NT2/D1 (cell line): ENCODE measurements around the gene KAT6B.
A peak's percentile ranks its signal among the peaks of the same experiment; 100 is the strongest.

ENCODE experiments used
- DNase-seq: peaks from one replicate; pipeline ENCODE4 v3.0.0-alpha.2; 2011; ENCODE audit warnings: low read depth, low spot score
- H3K27me3 ChIP-seq: 2 replicates; pipeline ENCODE4 v1.6.0; 2011; ENCODE audit warnings: mild to moderate bottlenecking; ENCODE audit not compliant: insufficient read length, insufficient read depth
- H3K36me3 ChIP-seq: 2 replicates; pipeline ENCODE4 v1.6.1; 2011; ENCODE audit warnings: mild to moderate bottlenecking, low read length, mixed read lengths; ENCODE audit not compliant: insufficient read depth, insufficient read length
- H3K4me1 ChIP-seq: 2 replicates; pipeline ENCODE4 v1.5.1; 2011; ENCODE audit not compliant: insufficient read depth, insufficient read length
- H3K4me3 ChIP-seq: 2 replicates; pipeline ENCODE4 v1.5.1; 2011; ENCODE audit warnings: low read depth; ENCODE audit not compliant: insufficient read length
- H3K9ac ChIP-seq: 2 replicates; pipeline ENCODE4 v1.6.0; 2011; ENCODE audit warnings: low read depth; ENCODE audit not compliant: insufficient read length
- H3K9me3 ChIP-seq: 2 replicates; pipeline ENCODE4 v1.5.1; 2011; ENCODE audit warnings: mild to moderate bottlenecking, low read length; ENCODE audit not compliant: insufficient read depth
- SUZ12 ChIP-seq: IDR thresholded peaks from 2 replicates; pipeline ENCODE4 v1.6.1; 2011; ENCODE audit not compliant: insufficient read length, insufficient read depth; ENCODE audit errors: extremely low read depth
- YY1 ChIP-seq: IDR thresholded peaks from 2 replicates; pipeline ENCODE4 v1.6.1; 2011; ENCODE audit not compliant: insufficient read length, insufficient read depth
- ZNF274 ChIP-seq: IDR thresholded peaks from 2 replicates; pipeline ENCODE4 v1.6.1; 2011; ENCODE audit warnings: mild to moderate bottlenecking, low read depth, low read length

KAT6B gene

GRCh38 chr10:75074711-75075445 is 248.5 kb downstream of the KAT6B start:
- Histone ChIP-seq H3K4me1 (peaks cover 7% of the 10 kb centered on the region), H3K4me3 (no peak overlapping the region), H3K9me3 (no peaks in the 10 kb centered on the region), H3K36me3 (no peaks in the 10 kb centered on the region), H3K9ac (no peak overlapping the region), H3K27me3 (peaks cover 87% of the 10 kb centered on the region)
- no peak for DNase-seq
- TF ChIP-seq SUZ12, result no peak
- TF ChIP-seq ZNF274, result no peak
- no peak for TF ChIP-seq YY1

GRCh38 chr10:75076348-75076747 is 249.9 kb downstream of the KAT6B start:
- TF ChIP-seq ZNF274 (no peak), YY1 (no peak), SUZ12 (no peak)
- Histone ChIP-seq H3K27me3 (peaks cover 92% of the 10 kb centered on the region), H3K36me3 (no peaks in the 10 kb centered on the region), H3K4me1 (peaks cover 2% of the 10 kb centered on the region), H3K4me3 (no peak overlapping the region), H3K9me3 (no peaks in the 10 kb centered on the region; the same call in 1 of the 2 replicates), H3K9ac (no peak overlapping the region)
- peak; percentile 36 for DNase-seq

DNA sequence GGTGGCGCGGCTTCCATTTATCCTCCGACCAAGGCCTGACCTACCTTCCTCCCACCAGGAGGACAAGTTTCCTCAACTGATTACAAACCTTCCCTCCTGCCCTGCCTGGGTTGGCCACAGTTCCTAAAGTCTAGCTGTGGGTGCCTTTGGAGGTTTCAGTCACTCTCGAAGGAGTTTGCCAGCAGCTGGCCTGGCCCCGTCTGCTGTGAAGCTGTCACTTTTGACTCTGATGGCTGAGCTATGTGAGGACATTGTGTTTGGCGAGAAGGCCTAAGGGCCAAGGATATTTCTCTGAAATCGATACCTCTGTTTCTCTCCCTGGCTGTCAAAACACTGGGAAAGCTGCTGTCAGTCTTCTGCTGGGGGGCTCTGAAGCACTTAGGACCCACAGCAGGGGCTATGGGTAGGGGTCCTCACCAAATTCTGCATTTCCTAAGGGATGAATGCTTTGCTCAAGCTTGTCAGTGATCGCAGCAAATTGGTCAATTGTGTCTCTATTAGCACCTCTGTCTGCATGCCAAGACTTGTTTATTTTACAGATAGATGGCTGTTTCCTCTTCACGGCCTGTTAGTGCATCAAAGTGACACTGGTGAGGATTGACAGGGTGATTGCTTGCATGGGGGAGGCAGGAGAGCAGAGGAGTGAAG is 253.2 kb downstream of the KAT6B start:
- Histone ChIP-seq H3K36me3 (no peaks in the 10 kb centered on the region), H3K4me1 (peaks cover 2% of the 10 kb centered on the region), H3K27me3 (peaks cover 93% of the 10 kb centered on the region), H3K4me3 (no peak overlapping the region), H3K9me3 (peaks cover 5% of the 10 kb centered on the region; the same call in 1 of the 2 replicates), H3K9ac (no peak overlapping the region)
- no peak for TF ChIP-seq SUZ12
- TF ChIP-seq YY1, result no peak
- TF ChIP-seq ZNF274, result no peak
- peak; percentile 56 for DNase-seq

- no peaks in the 10 kb centered on the region for H3K36me3 ChIP-seq
- H3K9me3 ChIP-seq, result peaks cover 5% of the 10 kb centered on the region; the same call in 1 of the 2 replicates
- H3K27me3 ChIP-seq, result peaks cover 93% of the 10 kb centered on the region
- H3K4me3 ChIP-seq, result no peak overlapping the region
- peaks cover 2% of the 10 kb centered on the region for H3K4me1 ChIP-seq
- DNase-seq, result no peak
- TF ChIP-seq YY1 (no peak), SUZ12 (no peak), ZNF274 (no peak)
- H3K9ac ChIP-seq, result no peak overlapping the region
Measured at GRCh38 chr10:75080554-75080953, 254.2 kb downstream of the KAT6B start.

DNA sequence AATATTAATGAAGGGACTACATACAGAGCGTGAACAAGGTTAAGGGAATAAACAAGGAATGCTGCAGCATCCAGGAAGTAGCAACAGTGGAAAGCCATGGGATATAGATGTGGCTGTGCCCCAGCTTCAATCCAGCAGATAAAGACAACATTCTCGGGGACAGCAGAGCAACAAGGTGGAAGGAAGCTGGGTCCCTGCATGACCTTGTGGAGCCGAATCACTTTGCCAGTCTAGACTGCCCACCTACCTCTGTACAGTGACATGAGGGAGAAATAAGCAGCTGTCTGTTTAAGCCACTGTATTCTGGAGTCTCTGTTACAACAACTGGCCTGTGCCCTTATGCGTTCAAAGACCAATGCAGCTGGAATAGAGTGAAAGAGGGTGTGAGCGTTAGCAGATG is 255.0 kb downstream of the KAT6B start:
- Histone ChIP-seq H3K4me1 (peaks cover 2% of the 10 kb centered on the region), H3K9me3 (peaks cover 5% of the 10 kb centered on the region; the same call in 1 of the 2 replicates), H3K4me3 (no peak overlapping the region), H3K9ac (no peak overlapping the region), H3K27me3 (peaks cover 94% of the 10 kb centered on the region), H3K36me3 (no peaks in the 10 kb centered on the region)
- no peak for TF ChIP-seq YY1
- no peak for TF ChIP-seq SUZ12
- no peak for TF ChIP-seq ZNF274
- DNase-seq, result no peak
